ENCODE results near the gene AKR1C8. TPM values are rescaled to one million over a fixed set of nuclear protein-coding genes. Genes with fewer than 3 reads are reported as not detected.

The AKR1C8 gene
- total and polyA plus RNA-seq, 10 of the 15 experiments (the other 5 are each of a cell fraction or from before 2014, with no cell fraction given), result 0.18 TPM; not detected in 9

DNA sequence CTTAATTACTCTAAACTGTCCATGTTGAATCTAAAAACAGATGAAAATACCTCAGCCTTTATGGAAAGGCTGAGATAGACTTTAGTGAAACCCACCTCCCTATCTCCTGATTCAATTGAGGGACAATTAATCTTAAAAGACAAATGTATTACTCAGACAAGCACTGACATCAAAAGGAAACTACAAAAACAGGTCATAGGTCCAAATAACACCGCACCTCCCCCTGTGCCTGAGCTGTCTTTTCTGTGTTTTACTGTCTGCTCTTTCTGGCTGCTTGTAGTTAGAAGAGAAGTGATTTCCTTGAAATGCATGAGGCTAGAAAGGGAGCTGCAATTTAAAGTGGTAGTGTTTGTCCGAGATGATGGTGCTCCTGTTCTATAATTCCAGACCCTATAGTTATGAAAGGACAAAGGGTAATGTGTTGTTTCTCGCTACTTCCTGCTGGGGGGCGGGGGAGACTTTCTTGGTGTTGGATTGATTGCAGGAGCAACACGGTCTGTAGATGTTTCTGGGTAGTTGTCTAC is 16.0 kb downstream of the AKR1C8 start:
- no peaks in the 10 kb centered on the region for H3K79me2 ChIP-seq (ENCODE audit: control insufficient read depth, insufficient read depth, low read length)
- CTCF ChIA-PET, result interaction anchor here (0.6 kb wide), 1 partner anchor 1005 kb away, joined by 3 read pairs; no protein-coding TSS in a partner anchor
- intact Hi-C loops (cut with micrococcal nuclease; ENCODE audit: unreplicated experiment), result no loop called here
- DNase-seq (ENCODE audit: low read depth, low spot score), result no peak
- in situ Hi-C loops (cut with MboI), result no loop called here
- ATAC-seq, result no peak
- no peak overlapping the region for H3K9ac ChIP-seq (ENCODE audit: control insufficient read depth, insufficient read depth, low read length)
- H3K4me2 ChIP-seq (ENCODE audit: control insufficient read depth, insufficient read depth), result no peak overlapping the region
- H3K4me1 ChIP-seq (ENCODE audit: control insufficient read depth, insufficient read depth, low read length), result no peaks in the 10 kb centered on the region
- POLR2A ChIA-PET, result no interaction called here
- BruUV-seq (replicated peaks), result no TSS peak
- SMC1A ChIA-PET (ENCODE audit: uncharacterized antibody, unreplicated experiment), result no interaction called here
- H3K9me3 ChIP-seq (replicated peaks; ENCODE audit: control insufficient read depth, insufficient read depth, low read length), result peaks cover 3% of the 10 kb centered on the region; the same call in 2 of the 3 replicates
- no peaks in the 10 kb centered on the region for H4K20me1 ChIP-seq (ENCODE audit: control insufficient read depth, insufficient read depth)
- no peak for FAIRE-seq
- RAD21 ChIA-PET (ENCODE audit: unreplicated experiment), result no interaction called here
- TF ChIP-seq NBN (IDR thresholded peaks at IDR 0.05) (no peak), SRF (IDR thresholded peaks at IDR 0.05; ENCODE audit: low read depth in 2 of 2, low read length in 2 of 2) (no peak), RBBP5 (conservative IDR thresholded peaks at IDR 0.05) (no peak), BHLHE40 (IDR thresholded peaks at IDR 0.05; ENCODE audit: borderline replicate concordance in 1 of 2, low read depth in 2 of 2, low read length in 1 of 2) (no peak), TAF1 (IDR thresholded peaks at IDR 0.05; ENCODE audit: borderline replicate concordance, low read depth, low read length) (no peak), WRNIP1 (IDR thresholded peaks at IDR 0.05; ENCODE audit: borderline replicate concordance, low read depth, low read length) (no peak), LARP7 (IDR thresholded peaks at IDR 0.05) (no peak), ETV6 (conservative IDR thresholded peaks at IDR 0.05 in 1 of 2, IDR thresholded peaks at IDR 0.05 in 1 of 2; ENCODE audit: borderline replicate concordance in 1 of 2, low read depth in 1 of 2) (no peak), ZNF274 (IDR thresholded peaks at IDR 0.05; ENCODE audit: insufficient read depth, insufficient read length) (no peak), KAT2A (conservative IDR thresholded peaks at IDR 0.05; ENCODE audit: control insufficient read depth, low read depth, low read length) (no peak)
- TF ChIP-seq, protein P1, sequence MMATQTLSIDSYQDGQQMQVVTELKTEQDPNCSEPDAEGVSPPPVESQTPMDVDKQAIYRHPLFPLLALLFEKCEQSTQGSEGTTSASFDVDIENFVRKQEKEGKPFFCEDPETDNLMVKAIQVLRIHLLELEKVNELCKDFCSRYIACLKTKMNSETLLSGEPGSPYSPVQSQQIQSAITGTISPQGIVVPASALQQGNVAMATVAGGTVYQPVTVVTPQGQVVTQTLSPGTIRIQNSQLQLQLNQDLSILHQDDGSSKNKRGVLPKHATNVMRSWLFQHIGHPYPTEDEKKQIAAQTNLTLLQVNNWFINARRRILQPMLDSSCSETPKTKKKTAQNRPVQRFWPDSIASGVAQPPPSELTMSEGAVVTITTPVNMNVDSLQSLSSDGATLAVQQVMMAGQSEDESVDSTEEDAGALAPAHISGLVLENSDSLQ (IDR thresholded peaks at IDR 0.05), result no peak
- TF ChIP-seq, protein P2, sequence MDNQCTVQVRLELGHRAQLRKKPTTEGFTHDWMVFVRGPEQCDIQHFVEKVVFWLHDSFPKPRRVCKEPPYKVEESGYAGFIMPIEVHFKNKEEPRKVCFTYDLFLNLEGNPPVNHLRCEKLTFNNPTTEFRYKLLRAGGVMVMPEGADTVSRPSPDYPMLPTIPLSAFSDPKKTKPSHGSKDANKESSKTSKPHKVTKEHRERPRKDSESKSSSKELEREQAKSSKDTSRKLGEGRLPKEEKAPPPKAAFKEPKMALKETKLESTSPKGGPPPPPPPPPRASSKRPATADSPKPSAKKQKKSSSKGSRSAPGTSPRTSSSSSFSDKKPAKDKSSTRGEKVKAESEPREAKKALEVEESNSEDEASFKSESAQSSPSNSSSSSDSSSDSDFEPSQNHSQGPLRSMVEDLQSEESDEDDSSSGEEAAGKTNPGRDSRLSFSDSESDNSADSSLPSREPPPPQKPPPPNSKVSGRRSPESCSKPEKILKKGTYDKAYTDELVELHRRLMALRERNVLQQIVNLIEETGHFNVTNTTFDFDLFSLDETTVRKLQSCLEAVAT (IDR thresholded peaks at IDR 0.05), result no peak
- TF ChIP-seq, protein P3, sequence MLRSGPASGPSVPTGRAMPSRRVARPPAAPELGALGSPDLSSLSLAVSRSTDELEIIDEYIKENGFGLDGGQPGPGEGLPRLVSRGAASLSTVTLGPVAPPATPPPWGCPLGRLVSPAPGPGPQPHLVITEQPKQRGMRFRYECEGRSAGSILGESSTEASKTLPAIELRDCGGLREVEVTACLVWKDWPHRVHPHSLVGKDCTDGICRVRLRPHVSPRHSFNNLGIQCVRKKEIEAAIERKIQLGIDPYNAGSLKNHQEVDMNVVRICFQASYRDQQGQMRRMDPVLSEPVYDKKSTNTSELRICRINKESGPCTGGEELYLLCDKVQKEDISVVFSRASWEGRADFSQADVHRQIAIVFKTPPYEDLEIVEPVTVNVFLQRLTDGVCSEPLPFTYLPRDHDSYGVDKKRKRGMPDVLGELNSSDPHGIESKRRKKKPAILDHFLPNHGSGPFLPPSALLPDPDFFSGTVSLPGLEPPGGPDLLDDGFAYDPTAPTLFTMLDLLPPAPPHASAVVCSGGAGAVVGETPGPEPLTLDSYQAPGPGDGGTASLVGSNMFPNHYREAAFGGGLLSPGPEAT (IDR thresholded peaks at IDR 0.05; ENCODE audit: low read depth), result no peak
- TF ChIP-seq, protein P4, sequence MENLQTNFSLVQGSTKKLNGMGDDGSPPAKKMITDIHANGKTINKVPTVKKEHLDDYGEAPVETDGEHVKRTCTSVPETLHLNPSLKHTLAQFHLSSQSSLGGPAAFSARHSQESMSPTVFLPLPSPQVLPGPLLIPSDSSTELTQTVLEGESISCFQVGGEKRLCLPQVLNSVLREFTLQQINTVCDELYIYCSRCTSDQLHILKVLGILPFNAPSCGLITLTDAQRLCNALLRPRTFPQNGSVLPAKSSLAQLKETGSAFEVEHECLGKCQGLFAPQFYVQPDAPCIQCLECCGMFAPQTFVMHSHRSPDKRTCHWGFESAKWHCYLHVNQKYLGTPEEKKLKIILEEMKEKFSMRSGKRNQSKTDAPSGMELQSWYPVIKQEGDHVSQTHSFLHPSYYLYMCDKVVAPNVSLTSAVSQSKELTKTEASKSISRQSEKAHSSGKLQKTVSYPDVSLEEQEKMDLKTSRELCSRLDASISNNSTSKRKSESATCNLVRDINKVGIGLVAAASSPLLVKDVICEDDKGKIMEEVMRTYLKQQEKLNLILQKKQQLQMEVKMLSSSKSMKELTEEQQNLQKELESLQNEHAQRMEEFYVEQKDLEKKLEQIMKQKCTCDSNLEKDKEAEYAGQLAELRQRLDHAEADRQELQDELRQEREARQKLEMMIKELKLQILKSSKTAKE (IDR thresholded peaks at IDR 0.05; ENCODE audit: low read depth, poor library complexity, severe bottlenecking), result no peak
- H2AFZ ChIP-seq (ENCODE audit: control insufficient read depth, low read depth, low read length), result no peak overlapping the region
- H3K27me3 ChIP-seq (replicated peaks in 1 of 2; ENCODE audit: control insufficient read depth in 2 of 2, insufficient read depth in 2 of 2, low read length in 1 of 2), result no peaks in the 10 kb centered on the region
- H3K27ac ChIP-seq (ENCODE audit: control insufficient read depth, insufficient read depth), result no peak overlapping the region
- no peaks in the 10 kb centered on the region for H3K36me3 ChIP-seq (ENCODE audit: control insufficient read depth in 2 of 2, insufficient read depth in 2 of 2, low read length in 1 of 2)
- H3K4me3 ChIP-seq, result no peak overlapping the region
- 0% methylated on average over 5 of the region's 5 CpGs for WGBS (ENCODE audit: insufficient coverage, insufficient replicate concordance, low lambda C conversion rate, missing lambda C conversion rate)

All from GM12878 (cell line).